Activated naive CD4-positive, alpha-beta T cell (primary cell): Measurements from ENCODE around the gene TUBB6.

Source experiments
- DNase-seq, 4 experiments: peaks; one replicate each; lab custom pipeline; 2025; lab: John Stamatoyannopoulos, UW

The TUBB6 gene

DNA sequence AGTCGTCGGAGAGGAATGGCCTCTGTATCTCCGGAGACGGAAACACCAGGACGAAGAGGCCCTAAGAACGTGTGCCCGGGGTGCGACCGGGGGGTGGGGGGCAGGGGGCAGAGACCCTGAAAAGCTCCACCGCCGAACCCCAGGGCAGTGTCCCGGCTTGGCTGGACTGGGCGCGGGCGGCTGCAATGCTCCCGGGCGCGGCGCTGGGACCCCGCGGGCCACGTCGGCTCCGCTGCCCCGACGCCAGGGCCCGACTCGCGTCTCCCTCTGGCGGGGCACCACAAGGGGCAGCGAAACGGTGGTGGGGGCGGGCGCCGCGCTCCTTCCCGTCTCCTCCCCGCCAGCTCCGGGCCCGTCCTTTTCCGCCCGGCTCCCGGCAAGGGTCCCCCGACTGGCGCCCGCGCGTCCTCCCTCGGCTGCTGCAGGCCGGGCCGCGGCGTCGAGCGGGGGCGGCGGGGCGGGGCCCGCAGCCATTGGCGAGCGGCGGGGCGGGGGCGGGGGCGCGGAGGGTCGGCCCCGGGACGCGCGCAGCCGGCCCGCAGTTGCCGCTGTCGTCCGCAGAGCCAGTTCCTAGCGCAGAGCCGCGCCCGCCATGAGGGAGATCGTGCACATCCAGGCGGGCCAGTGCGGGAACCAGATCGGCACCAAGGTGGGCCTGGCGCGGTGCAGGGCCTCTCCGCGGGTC is at the start of gene TUBB6:
TUBB6 (plus strand) TSS at position 541 of the 685 bp plus-strand sequence; CDS start at position 593, 52 bp downstream.
- no peak for DNase-seq

DNA sequence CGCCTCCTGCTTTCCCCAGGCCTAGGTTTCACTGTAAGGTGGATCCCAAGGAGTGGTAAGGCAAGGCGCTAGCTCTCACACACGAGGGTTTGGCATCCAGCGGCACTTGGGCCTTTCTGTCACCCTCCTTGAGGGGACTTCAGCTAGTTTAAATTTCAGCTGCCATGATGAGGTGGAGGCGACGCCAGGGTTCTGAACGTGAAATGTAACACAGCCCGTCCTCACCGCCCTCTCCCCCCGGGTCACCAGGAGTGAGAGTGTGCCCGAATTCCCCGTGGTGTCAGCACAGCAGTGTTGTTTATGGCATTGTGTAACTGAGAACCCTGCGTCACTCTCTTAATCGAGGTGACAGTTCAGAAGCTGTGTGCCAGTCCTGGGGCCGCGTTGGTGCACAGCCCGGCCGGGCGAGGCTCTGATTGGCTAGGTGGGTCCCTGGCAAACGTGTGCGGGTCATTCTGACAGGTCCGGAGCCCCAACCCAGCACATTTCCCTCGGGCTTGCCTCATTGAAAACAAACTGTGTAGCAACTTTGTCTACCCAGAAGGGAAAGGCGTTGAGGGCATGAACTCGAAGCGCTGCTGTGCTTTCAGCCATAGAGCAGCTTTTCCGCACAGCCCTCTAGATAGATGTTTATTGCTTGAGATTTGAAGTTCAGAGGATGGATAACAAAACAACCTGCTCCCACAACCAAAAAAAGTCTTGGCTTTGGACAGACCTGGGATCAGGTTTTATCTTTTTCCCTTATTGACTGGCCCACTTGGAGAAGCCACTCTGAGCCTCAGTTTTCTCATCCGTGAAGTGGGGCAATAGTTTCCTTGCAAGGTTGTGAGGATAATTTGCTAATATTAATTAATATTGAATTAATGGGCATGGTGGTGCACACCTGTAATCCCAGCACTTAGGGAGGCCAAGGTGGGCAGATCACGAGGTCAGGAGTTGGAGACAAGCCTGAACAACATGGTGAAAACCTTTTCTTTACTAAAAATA is 49.0 kb upstream of the TUBB6 start:
- no peak for DNase-seq

DNA sequence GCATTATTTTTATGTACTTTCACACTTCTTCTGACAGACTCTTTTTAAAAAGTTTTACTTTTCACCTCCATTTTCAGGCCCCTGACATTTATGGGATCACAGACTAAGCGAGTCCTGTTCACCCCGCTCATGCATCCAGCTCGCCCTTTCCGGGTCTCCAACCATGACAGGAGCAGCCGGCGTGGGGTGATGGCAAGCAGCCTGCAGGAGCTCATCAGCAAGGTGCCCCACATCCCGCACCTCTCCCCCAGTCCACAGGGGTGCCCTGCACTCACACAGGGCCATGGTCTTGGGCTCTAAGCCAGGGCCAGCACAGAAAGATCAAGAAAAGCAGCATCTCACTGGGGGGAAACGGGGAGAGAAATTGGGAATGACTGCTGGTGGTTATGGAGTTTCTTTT is 45.3 kb upstream of the TUBB6 start:
- no peak for DNase-seq

DNA sequence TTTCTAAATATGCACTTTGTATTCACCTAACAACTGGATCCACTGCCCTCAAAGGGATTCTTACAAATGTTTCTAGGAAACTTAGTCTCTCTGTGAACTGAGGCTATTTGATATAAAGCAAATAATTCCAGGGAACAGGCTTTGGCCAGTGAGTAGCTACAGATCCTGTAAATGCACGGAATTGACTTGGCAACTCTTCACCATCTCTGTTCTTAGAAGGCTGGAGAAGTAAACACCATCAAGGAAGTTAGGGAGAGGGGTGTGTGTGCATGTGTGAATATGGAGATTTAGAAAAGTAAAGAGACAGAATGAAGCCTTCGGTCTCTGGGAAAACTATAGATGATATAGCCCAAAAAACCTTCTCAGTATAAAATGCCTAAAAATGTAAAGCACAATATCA is 43.2 kb upstream of the TUBB6 start:
- no peak for DNase-seq

DNA sequence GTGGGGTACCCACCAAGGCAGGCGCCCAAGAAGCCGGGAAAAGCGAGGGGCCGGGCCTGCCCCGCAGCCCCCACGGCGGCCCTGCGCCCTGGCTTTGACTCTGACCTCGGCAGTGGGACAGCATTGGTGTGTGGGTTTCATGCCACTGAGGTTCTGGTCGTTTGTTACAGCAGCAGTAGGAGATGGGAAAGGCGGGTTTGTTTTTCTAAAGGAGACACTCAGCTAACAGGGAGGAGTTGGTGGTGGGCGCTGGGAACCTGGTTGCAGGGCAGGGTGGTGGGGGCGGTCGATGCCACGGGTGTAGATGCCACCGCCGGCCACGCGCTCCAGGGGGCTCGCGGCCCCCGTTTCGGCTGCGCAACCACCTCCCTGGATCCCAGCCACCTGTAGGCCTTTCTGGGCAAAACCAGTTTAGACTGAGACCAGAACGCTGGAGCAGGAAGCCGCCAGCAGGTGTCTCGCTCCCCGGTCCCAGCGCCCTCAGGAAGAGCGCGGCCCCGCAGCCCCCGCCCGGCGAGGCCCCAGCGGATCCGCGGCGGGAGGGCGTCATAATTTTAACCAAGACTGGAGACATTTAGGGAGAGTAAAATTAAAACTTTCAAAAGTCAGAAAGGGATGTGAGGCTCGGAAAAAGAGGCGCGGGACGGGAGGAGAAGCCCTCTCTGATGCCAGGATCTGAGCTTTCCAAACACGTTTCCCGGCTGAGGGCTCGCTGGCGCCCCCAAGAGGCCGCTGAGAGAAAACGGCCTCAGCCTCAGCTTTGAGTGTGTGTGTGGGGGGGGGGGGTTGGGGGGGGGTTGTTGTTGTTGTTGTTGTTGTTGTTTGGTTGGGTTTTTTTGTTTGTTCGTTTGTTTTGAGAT is 36.4 kb upstream of the TUBB6 start:
- peak in 3 of 4 experiments; percentile 6 to 17 (median 12) for DNase-seq

DNA sequence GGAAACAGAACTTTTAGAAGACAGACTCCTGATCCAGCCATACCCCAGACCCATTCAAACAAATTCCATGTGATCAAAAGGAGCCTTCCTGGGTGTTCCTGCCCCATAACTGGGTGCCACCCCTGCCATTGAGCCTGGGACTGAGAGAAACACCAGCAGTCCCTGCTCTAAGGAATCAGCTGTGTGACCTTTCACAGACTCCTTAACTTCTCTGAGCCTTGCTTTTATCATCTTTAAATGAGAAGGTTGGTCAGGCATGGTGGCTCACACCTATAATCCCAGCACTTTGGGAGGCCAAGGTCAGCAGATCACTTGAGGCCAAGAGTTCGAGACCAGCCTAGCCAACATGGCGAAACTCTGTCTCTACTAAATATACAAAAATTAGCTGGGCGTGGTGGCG is 33.2 kb upstream of the TUBB6 start:
- no peak for DNase-seq

DNA sequence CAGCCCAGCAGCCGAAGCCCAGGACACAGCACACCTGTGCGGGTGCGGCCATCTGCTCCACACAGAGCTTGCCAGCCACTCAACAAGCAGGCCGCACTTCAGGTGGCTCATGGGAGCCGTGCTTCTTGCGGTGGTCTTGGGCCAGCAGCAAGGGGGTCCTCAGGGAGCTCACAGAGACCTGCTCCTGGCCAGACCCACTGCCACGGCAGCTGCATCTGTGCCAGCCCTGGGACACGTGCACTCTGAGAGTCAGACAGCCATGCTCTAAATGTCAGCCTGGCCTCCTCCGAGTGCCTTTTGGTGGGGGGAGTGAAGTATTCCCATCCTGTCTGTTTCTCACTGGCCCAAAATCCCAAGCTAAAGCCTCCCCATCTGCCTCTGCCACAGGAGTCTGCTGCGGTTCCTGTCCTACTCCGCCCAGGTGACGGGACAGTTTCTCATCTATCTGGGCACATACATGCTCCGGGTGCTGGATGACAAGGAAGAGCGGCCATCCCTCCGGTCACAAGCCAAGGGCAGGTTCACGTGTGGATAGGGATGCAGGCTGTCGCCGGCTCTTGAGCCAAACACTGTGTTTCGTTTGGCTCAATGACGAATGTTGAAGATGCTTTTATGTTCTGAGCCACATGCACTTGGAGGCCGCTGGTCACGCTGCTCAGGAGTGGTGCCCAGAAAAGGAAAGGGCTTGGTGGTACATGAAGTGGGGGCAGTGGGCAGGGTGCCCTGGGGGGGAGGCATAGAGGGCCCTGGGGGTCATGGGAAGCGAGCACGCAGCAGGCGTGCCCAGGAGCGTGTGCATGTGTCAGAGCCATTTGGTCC is 31.1 kb upstream of the TUBB6 start:
- DNase-seq = no peak

DNA sequence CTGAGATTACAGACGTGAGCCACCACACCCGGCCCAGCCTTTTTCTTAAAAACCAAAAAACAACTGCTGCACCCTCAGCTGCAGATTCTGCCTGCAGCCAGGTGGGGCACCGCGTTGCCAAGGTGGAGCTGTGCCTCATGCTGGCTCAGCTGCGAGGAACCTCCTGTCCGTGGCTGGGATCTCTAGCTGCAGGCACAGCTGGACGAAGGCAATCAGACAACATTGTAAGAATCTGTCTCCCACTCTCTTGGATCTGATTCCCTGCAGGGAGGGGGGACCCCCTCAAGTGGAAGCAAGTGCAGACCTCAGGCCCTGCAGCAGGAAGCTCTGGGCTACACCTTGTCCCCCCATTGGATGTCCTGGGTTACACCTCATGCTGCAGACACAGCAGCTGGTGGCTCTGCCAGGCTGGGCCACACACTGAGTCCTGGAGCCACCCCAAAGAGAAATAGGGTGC is 29.8 kb upstream of the TUBB6 start:
- no peak for DNase-seq

DNA sequence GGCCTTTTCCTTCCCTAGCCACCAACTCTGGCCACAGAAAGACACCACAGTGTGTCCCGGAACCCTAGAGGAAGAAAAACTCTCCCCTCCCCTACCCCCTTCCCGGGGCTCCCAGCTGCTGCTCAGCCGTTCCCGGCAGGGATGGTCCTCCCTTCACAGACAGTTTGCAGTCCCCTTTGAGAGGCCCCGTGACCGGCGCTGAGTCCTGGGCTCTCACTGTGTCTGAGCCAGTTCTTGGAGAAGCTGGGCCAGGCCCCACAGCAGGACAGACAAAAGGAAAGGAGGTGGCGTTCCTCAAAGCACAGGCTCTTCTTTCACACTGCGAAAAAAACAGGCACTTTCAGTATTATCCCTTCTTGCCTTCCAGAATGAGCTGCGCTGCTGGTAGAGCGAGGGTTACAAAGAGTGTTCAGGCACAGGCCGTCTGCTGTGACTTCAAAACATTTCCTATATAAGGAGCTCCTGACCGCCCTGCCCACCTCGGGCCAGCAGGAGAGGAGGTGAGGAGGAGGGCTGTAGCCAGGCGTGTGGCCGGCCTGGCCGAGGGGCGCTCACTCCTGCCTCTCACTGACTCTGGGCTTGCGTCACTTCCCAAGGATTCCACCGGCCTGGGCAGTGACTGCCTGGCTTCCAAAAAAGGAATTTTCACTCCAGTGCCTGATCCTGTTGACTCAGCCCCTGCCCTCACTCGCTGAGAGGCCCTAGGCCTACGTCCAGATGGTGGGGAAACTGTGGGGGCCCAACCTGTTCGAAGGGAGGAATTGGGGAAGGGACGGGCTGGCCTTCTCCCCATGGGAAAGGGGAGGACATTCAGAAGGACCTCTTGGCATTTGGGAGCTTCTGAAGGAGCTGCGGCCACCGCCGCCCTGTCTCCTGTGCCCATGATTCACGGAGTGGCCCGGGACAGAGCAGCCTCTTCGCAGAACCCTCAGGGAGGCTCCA is 29.0 kb upstream of the TUBB6 start:
- DNase-seq = no peak

DNA sequence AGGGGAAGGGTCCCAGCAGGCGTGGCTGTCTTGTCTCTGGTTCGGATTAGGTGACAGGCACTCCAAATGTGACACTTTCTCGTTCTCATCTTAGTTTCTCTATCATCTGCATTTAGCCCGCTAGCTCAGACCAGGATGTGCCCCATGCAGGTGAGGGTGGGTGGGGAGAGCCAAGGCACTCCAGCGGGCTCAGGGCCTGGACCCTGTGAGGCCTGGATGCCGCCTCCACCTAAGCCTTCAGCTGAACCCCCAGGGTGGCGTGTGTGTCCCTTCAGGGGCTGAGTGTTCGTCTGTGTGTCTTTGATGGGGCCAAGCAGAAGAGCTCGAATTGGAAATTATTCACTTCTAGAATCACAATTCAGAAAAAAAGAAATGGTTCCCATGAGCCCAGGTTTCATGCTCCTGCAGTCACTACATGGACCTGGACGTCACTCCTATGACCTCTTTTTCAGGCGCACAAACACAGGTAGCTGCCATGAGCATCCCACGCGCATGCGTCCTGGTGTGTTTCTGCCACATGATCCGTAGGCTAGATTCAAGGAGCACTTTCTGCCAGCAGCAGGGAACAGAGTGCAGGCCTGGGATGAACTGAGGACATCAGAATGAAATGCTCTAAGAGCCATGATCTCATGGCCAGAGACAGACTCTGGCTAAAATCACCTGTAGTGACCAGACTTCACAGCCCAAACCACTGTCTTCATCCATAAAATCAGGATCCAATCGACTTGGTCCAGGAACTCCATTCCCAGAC is 28.1 kb upstream of the TUBB6 start:
- DNase-seq = no peak

DNA sequence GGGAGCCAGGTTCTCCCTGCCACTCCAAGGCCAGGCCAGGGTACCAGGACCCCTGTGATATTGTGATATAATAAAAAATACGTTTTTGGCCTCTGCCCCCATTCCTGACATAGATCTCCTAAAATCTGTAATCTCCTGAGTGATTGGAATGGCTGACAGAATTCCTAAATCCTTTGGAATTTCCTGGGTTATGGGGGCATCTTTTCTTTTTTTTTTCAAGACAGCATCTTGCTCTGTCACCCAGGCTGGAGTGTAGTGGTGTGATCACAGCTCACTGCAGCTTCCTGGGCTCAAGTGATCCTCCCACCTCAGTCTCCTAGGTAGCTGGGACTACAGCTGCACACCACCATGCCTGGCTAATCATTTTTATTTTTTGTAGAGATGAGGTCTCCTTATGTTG is 26.2 kb upstream of the TUBB6 start:
- no peak for DNase-seq

DNA sequence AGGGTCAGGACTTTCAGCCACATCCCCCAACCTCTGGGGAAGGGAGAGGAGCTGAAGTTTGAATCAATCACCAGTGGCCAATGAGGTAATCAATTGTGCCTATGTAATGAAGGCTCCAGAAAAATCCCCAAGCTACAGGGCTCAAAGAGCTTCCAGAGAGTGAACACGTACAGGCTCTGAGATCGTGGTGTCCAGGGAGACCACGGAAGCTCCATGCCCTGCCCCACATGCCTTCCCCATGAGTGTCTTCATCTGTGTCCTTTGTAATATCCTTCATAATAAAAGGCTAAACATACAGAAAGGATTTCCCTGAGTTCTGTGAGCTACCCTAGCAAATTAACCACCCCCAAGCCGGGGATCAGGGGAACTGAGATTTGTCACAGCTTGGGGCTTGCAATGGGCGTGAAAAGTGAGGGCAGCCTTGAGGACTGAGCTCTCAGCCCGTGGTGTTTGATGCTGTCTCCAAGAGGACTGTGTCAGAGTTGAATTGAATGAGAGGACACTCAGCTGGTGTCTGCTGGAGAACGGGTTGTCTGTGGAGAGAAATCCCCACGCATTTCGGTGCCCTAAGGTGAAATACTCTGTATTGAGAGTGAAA is 25.5 kb upstream of the TUBB6 start:
- no peak for DNase-seq

DNA sequence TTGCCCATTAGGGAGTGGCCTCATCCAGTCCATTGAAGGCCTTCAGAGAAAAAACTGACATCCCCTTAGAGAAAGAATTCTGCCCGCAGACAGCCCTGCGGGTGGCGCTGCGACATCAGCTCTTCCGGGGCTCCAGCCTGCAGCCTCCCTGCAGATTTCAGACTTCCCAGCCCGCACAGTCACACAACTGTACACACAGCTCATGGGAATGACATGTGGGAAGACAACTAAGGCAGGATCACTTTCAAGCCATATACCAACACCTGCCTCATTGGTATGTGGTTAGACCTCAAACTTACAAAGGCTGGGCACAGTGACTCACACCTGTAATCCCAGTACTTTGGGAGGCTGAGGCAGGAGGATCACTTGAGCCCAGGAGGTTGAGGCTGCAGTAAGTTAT is 24.8 kb upstream of the TUBB6 start:
- no peak for DNase-seq

DNA sequence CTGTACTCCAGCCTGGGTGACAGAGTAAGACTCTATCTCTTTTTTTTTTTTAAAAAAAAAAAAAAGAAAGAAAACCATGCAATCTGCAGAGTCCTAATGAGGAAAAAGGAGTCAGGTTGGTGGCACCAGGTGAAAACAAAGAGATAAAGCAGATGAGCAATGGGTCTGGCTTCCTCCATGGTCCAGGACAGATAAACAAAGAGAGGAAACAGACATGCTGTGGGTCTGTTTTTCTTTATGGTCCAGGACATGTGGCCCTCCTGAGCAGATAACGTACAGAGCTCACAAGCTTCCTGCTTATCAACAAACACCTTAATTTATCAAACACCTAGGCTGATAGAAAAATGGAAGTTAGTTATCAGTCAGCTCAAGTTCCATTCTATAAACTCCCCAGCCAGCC is 24.4 kb upstream of the TUBB6 start:
- no peak for DNase-seq

DNA sequence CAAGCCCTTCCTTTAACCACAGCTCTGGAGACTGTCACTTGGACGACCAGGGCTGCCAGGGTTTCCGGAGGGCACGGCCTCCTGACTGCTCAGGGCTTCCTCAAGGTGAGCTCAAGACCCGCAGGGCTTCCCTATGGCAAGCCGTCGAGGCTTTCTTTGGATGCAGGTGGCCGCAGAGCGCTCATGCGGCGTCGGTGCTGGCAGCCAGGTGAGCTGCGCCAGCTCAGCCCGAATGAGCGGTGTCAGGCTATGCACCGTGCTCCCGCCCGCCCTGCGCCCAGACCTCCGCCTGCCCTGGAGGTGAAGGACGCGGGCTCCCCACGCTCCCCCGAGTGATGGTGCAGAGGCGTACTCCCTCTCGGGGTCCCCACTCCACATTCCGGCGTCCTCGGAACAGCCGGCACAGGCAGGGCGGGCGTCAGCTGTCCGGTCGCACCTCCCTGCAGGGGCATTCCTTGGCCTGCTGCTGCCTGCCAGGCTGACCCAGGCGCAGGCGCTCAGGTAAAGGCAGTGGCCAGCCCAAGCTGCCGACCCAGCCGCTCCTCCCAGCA is 20.8 kb upstream of the TUBB6 start:
- DNase-seq = no peak

DNA sequence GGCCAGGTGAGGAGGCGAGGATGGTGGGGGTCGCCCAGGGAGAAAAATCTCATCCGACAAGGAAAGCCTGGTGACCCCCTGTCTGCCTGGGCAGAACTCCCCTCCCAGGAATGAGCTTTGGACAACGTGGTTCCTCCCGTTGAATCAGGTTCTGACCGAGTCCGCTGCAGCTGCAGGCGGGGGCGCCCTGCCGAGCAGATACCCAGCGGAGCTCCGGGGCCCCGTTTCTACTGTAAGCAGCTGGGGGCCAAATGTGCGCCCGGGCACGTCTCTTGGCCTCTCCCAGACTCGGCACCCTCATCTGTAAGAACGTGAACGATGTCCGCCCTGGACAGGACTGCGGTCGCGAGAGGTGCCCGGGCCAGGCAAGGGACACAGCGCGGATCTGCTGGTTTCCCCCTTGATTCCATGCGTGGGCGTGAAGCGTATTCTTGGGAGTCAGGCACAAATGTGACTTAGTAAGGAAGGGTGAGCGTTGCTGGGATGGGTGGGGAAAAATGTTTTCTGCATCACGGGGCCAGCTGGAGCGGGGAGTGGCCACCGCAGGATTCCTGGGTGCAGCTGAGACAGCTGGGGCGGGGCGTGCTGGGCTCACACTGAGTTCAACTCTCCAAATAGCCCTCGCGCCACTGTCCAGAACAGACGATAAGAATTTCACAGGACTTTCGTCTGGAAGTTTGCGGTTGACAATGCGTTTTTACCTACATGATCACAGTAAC is 20.2 kb upstream of the TUBB6 start:
- DNase-seq = no peak

DNA sequence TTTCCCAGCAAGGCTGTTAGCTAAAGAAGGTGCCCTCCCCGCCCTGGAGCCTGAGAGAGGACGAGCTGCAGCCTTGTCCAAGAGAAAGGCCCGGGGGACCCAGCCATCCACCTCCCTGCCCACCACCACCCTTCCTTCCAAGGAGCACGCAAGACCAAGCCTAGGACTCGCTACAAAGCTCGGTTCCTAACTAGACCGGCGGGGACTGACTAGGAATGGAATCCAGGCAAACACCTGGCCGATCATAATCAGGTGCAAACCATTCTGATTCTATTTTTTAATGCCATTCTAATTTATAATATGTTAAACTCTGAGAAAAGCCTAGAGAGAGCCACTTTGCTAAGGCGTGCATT is 19.7 kb upstream of the TUBB6 start:
- DNase-seq = no peak

DNA sequence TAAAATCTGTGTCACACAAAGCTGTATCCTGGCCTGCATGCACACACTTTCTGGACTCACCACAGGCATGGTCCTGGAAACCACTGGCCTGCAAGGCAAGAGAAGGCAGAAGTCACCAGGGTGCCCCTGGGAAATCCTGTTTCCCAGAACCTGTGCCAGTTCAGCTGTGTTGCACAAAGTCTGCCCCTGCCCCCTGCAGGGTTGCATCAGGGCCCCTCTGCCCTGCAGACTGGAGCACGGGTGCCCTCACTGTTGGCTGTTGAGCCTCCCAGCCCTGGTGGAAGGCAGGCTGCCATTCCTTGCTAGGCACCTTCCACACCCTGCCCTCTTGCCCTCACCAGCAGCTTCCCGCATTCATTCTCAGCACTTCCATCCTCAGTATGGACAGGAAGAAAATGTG is 18.0 kb upstream of the TUBB6 start:
- DNase-seq = no peak
